GM12892 (cell line): ENCODE measurements around the gene SLC22A25.

Experiments used
- POLR2A ChIP-seq: IDR thresholded peaks from 2 replicates; pipeline ENCODE4 v1.6.1; 2011; ENCODE audit warnings: low read depth, low read length, control low read depth
- POLR2AphosphoS5 ChIP-seq: IDR thresholded peaks from 2 replicates; pipeline ENCODE4 v1.6.1; 2011; ENCODE audit warnings: low read depth, low read length, control low read depth

DNA sequence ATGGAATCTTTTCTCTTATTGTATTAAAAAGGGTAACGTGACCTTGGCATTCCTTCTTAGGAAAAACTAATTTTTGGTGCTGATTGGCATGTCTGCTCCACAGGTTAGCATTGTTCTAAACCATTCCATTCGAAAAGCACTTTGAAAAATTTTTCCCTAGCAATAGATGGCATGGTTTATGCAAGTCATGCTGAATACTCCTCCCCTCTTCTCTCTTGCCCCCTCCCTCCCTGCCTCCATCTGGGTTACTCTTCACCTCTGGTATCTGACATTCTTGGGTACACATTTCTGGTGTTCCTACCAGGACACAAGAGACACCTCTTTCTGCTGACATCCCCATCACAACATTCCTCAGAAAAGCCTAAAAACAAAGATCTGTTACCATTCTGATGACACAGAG lies 1.5 kb upstream of the SLC22A25 start:
- no peak for TF ChIP-seq POLR2A
- no peak for TF ChIP-seq POLR2AphosphoS5
